OCI-LY3 (cell line): ENCODE measurements around the gene ZNF846.
A peak's percentile ranks its signal among the peaks of the same experiment; 100 is the strongest.
"Not testable (repeated sequence)": the region's sequence is repeated elsewhere in the genome, so short reads cannot be mapped to it uniquely, and the experiment has no call there.

Experiments used
- H2AFZ ChIP-seq: fragments of 200-600, 300-600 bp; shearing (Covaris generic); 2 replicates; pipeline ENCODE4 v1.6.0; 2014; ENCODE audit warnings: antibody characterized with exemption, low read depth, low read length
- H3K27ac ChIP-seq: fragments of 200-600, 300-600 bp; sonication (generic); 2 replicates; pipeline ENCODE4 v1.5.1; 2014; ENCODE audit warnings: mild to moderate bottlenecking, low read length, moderate library complexity, mixed read lengths
- H3K27me3 ChIP-seq: fragments of 200-600, 300-600 bp; sonication (generic); 2 replicates; pipeline ENCODE4 v1.6.1; 2014; ENCODE audit warnings: low read depth, low read length, mixed read lengths
- H3K36me3 ChIP-seq: fragments of 200-600, 300-600 bp; sonication (generic); replicated peaks from 2 replicates; pipeline ENCODE3; 2014; ENCODE audit warnings: low read depth, low read length, mixed read lengths
- H3K4me1 ChIP-seq: fragments of 300-600, 200-600 bp; sonication (generic); 2 replicates; pipeline ENCODE4 v1.6.1; 2014; ENCODE audit warnings: low read length, mixed read lengths
- H3K4me2 ChIP-seq: fragments of 200-600, 300-600 bp; sonication (generic); 2 replicates; pipeline ENCODE4 v1.6.1; 2014; ENCODE audit warnings: low read length, mixed read lengths
- H3K4me3 ChIP-seq: fragments of 300-600, 200-600 bp; sonication (generic); 2 replicates; pipeline ENCODE4 v1.5.1; 2014; ENCODE audit warnings: antibody characterized with exemption, mild to moderate bottlenecking, low read length, moderate library complexity
- H3K79me2 ChIP-seq: fragments of 300-600, 200-600 bp; shearing (Covaris generic); 2 replicates; pipeline ENCODE4 v1.6.1; 2014; ENCODE audit warnings: mild to moderate bottlenecking, low read length, mixed read lengths
- H3K9ac ChIP-seq: fragments of 300-600, 200-600 bp; shearing (Covaris generic); 2 replicates; pipeline ENCODE4 v1.6.0; 2014; ENCODE audit warnings: mild to moderate bottlenecking, low read length, moderate library complexity
- H3K9me3 ChIP-seq: fragments of 200-600, 300-600 bp; shearing (Covaris generic); 2 replicates; pipeline ENCODE4 v1.6.1; 2014; ENCODE audit warnings: low read length, mixed read lengths; ENCODE audit not compliant: insufficient read depth
- H4K20me1 ChIP-seq: fragments of 200-600, 300-600 bp; sonication (generic); 2 replicates; pipeline ENCODE4 v1.6.1; 2016; ENCODE audit warnings: low read length, mixed read lengths; ENCODE audit not compliant: insufficient read depth
- EZH2phosphoT487 ChIP-seq: fragments of 200-600 bp; shearing (Covaris generic); IDR thresholded peaks from 2 replicates; pipeline ENCODE4 v1.6.1; 2018; ENCODE audit warnings: antibody characterized with exemption, mixed run types, low read depth
- TF ChIP-seq, protein P1 (sequence below): fragments of 200-600, 300-600 bp; sonication (generic); IDR thresholded peaks from 2 replicates; pipeline ENCODE4 v1.5.1; 2014; ENCODE audit warnings: antibody characterized with exemption, low read length, low read depth

Gene ZNF846

GRCh38 chr19:9727644-9728043 lies 40.9 kb downstream of the ZNF846 start:
- Histone ChIP-seq H3K36me3 (no peaks in the 10 kb centered on the region), H4K20me1 (no peaks in the 10 kb centered on the region), H3K79me2 (no peaks in the 10 kb centered on the region), H3K9me3 (no peaks in the 10 kb centered on the region), H3K27me3 (no peaks in the 10 kb centered on the region), H3K4me1 (peaks cover 6% of the 10 kb centered on the region; the same call in 1 of the 2 replicates), H3K27ac (no peak overlapping the region), H3K4me2 (no peak overlapping the region), H3K9ac (no peak overlapping the region), H3K4me3 (no peak overlapping the region), H2AFZ (no peak overlapping the region)
- TF ChIP-seq EZH2phosphoT487 = no peak
- TF ChIP-seq, protein P1, sequence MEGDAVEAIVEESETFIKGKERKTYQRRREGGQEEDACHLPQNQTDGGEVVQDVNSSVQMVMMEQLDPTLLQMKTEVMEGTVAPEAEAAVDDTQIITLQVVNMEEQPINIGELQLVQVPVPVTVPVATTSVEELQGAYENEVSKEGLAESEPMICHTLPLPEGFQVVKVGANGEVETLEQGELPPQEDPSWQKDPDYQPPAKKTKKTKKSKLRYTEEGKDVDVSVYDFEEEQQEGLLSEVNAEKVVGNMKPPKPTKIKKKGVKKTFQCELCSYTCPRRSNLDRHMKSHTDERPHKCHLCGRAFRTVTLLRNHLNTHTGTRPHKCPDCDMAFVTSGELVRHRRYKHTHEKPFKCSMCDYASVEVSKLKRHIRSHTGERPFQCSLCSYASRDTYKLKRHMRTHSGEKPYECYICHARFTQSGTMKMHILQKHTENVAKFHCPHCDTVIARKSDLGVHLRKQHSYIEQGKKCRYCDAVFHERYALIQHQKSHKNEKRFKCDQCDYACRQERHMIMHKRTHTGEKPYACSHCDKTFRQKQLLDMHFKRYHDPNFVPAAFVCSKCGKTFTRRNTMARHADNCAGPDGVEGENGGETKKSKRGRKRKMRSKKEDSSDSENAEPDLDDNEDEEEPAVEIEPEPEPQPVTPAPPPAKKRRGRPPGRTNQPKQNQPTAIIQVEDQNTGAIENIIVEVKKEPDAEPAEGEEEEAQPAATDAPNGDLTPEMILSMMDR = no peak

- not testable (repeated sequence) for H3K27ac ChIP-seq, H3K79me2 ChIP-seq, H2AFZ ChIP-seq, H3K9me3 ChIP-seq, H4K20me1 ChIP-seq, H3K4me2 ChIP-seq, H3K4me3 ChIP-seq, H3K9ac ChIP-seq, H3K36me3 ChIP-seq, H3K27me3 ChIP-seq
- H3K4me1 ChIP-seq = peaks cover 13% of the 10 kb centered on the region
Observed at GRCh38 chr19:9725508-9726201, 42.9 kb downstream of the ZNF846 start.

DNA sequence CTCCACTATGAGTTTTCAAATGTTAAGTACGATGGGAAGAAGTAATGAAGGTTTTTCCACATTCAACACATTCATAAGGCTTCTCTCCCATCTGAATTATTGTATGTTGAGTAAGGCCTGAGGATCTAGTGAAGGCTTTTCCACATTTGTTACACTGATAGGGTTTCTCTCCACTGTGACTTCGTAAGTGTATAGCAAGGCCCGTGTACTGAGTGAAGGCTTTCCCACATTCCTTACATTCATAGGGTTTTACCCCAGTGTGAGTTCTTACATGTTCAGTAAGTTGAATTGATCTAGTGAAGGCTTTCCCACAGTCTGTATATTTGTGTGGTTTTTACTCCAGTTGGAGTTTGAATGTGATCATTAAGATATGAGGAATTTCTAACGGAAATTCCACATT lies 44.4 kb downstream of the ZNF846 start:
- TF ChIP-seq, protein P1 = no peak
- no peak for TF ChIP-seq EZH2phosphoT487
- Histone ChIP-seq H4K20me1 (no peaks in the 10 kb centered on the region), H3K4me2 (no peak overlapping the region), H3K79me2 (no peaks in the 10 kb centered on the region), H3K9me3 (no peaks in the 10 kb centered on the region), H3K4me3 (no peak overlapping the region), H3K36me3 (no peaks in the 10 kb centered on the region), H3K27me3 (no peaks in the 10 kb centered on the region), H3K9ac (no peak overlapping the region), H3K27ac (no peak overlapping the region), H3K4me1 (peaks cover 10% of the 10 kb centered on the region), H2AFZ (no peak overlapping the region)

GRCh38 chr19:9721861-9722260 lies 46.7 kb downstream of the ZNF846 start:
- H2AFZ ChIP-seq = peak overlapping the region; percentile 98
- peak overlapping the region; percentile 58 for H3K4me3 ChIP-seq
- no peak overlapping the region for H3K27ac ChIP-seq
- no peak for TF ChIP-seq EZH2phosphoT487
- TF ChIP-seq, protein P1 = no peak
- H3K4me2 ChIP-seq = peak overlapping the region; percentile 67
- no peaks in the 10 kb centered on the region for H3K36me3 ChIP-seq
- H4K20me1 ChIP-seq = no peaks in the 10 kb centered on the region
- H3K9ac ChIP-seq = peak overlapping the region; percentile 39; the same call in 1 of the 2 replicates
- peaks cover 10% of the 10 kb centered on the region for H3K4me1 ChIP-seq
- no peaks in the 10 kb centered on the region for H3K9me3 ChIP-seq
- H3K27me3 ChIP-seq = no peaks in the 10 kb centered on the region
- no peaks in the 10 kb centered on the region for H3K79me2 ChIP-seq
